GM19023 (cell line): ENCODE data around the gene DNAH11.
"Not testable (repeated sequence)": the region's sequence is repeated elsewhere in the genome, so short reads cannot be mapped to it uniquely, and the experiment has no call there.

Source experiments
- ATAC-seq: cut with Tn5 transposase; IDR thresholded peaks from one replicate; pipeline ENCODE4 v1.9.1; 2021; ENCODE audit warnings: mild to moderate bottlenecking, moderate library complexity; ENCODE audit not compliant: unreplicated experiment

DNAH11 gene

GRCh38 chr7:21766218-21766617 is 223.4 kb downstream of the DNAH11 start:
- ATAC-seq: no peak

GRCh38 chr7:21767300-21767900 is 224.6 kb downstream of the DNAH11 start:
- no peak for ATAC-seq

- no peak for ATAC-seq
These were observed 225.4 kb downstream of the DNAH11 start for GRCh38 chr7:21768279-21768678.

- no peak for ATAC-seq
These were observed 228.4 kb downstream of the DNAH11 start for GRCh38 chr7:21771266-21771665.

- no peak for ATAC-seq
These were observed 229.2 kb downstream of the DNAH11 start for GRCh38 chr7:21771906-21772610.

GRCh38 chr7:21773326-21773725 is 230.5 kb downstream of the DNAH11 start:
- ATAC-seq: no peak

GRCh38 chr7:21777921-21778320 is 235.1 kb downstream of the DNAH11 start:
- ATAC-seq: no peak

GRCh38 chr7:21778953-21779352 is 236.1 kb downstream of the DNAH11 start:
- no peak for ATAC-seq

- ATAC-seq: no peak
These were observed 240.2 kb downstream of the DNAH11 start for GRCh38 chr7:21782996-21783395.

GRCh38 chr7:21784989-21785388 is 242.2 kb downstream of the DNAH11 start:
- no peak for ATAC-seq

GRCh38 chr7:21805791-21806190 is 263.0 kb downstream of the DNAH11 start:
- no peak for ATAC-seq

GRCh38 chr7:21806388-21806787 is 263.5 kb downstream of the DNAH11 start:
- ATAC-seq: no peak

GRCh38 chr7:21819048-21819447 is 276.2 kb downstream of the DNAH11 start:
- ATAC-seq: no peak

- no peak for ATAC-seq
These were observed 286.0 kb downstream of the DNAH11 start for GRCh38 chr7:21828841-21829240.

GRCh38 chr7:21829731-21830130 is 286.9 kb downstream of the DNAH11 start:
- ATAC-seq: no peak

GRCh38 chr7:21844742-21845141 is 301.9 kb downstream of the DNAH11 start:
- no peak for ATAC-seq

- no peak for ATAC-seq
These were observed 307.9 kb downstream of the DNAH11 start for GRCh38 chr7:21850531-21851285.

- ATAC-seq: no peak
These were observed 308.7 kb downstream of the DNAH11 start for GRCh38 chr7:21851559-21851967.

GRCh38 chr7:21865631-21866204 is 322.9 kb downstream of the DNAH11 start:
- ATAC-seq: not testable (repeated sequence)

- ATAC-seq: no peak
These were observed 323.9 kb downstream of the DNAH11 start for GRCh38 chr7:21866731-21867130.

- ATAC-seq: no peak
These were observed 324.4 kb downstream of the DNAH11 start for GRCh38 chr7:21867226-21867625.
